ENCODE measurements around the gene KCTD16. TPM values are rescaled to one million over a fixed set of nuclear protein-coding genes. Genes with fewer than 3 reads are reported as not detected.

The KCTD16 gene
- total RNA-seq, 1 donor from 2014 or later, result 0.18 TPM

GRCh38 chr5:144458216-144458615 lies 287.5 kb downstream of the KCTD16 start:
- DNase-seq (ENCODE audit: low spot score), result no peak

- no peak for DNase-seq (ENCODE audit: low spot score)
Observed at GRCh38 chr5:144460600-144460999, 289.9 kb downstream of the KCTD16 start.

- no peak for DNase-seq (ENCODE audit: low spot score)
Observed at GRCh38 chr5:144462577-144462976, 291.9 kb downstream of the KCTD16 start.

- DNase-seq (ENCODE audit: low spot score), result no peak
Observed at GRCh38 chr5:144463481-144464223, 293.0 kb downstream of the KCTD16 start.

DNA sequence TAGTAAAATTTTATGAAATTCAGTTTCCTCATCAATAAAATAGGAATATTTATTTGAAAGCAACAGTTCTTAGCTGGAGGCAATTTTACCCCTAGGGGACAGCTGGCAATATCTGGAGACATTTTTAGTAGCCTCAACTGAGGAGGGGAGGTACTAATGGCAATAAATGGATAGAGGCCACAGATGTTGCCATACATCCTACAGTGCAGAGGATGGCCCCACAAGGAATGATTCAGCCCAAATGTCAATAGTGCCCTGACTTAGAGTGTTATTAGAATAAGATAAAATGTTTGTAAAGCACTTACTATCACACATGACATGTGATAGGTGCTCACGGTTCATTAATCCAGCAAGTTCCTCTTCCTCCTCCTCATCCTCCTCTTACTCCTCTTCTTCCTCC lies 293.6 kb downstream of the KCTD16 start:
- DNase-seq (ENCODE audit: low spot score), result no peak

GRCh38 chr5:144465441-144465840 lies 294.8 kb downstream of the KCTD16 start:
- DNase-seq (ENCODE audit: low spot score), result no peak

DNA sequence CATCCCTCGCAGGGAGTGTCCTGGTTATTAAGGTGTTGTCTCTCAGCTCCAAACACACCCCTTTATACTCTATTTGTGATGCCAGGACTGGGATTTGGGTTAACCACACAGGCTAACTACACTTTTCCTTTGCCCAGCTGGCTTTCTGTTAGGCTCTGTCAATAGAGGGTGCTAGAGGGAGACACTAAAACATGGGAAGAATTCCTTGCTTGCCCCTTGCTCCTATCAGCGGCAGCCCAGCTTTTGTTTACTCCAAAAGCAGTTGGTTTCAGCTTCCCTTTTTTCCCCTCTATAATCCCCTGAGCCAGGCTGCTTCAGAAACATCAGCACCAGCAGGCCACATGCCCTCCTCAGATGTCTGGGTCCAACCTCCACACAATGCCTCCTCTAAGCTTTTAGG lies 297.1 kb downstream of the KCTD16 start:
- DNase-seq (ENCODE audit: low spot score), result no peak

- no peak for DNase-seq (ENCODE audit: low spot score)
Observed at GRCh38 chr5:144468571-144468970, 297.9 kb downstream of the KCTD16 start.

- DNase-seq (ENCODE audit: low spot score), result no peak
Observed at GRCh38 chr5:144469106-144469505, 298.4 kb downstream of the KCTD16 start.

DNA sequence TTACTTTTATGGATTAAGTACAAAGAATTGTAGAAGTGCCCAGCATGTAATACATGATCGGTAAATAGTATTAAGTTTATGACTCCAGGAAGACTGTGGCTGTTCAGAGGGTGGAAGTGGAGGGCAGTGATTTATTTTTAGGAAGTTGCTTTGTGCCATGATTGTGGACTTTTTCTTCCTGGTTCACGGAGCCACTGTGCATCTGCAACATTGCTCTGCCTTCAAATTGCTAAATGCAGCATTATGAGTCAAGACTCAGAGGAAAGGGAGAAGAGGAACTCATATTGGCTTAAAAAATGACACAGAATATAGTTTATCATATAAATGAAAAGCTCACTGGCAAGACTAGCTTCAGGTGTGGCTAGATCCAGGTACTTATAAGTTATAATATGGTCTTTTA lies 301.5 kb downstream of the KCTD16 start:
- no peak for DNase-seq (ENCODE audit: low spot score)

DNA sequence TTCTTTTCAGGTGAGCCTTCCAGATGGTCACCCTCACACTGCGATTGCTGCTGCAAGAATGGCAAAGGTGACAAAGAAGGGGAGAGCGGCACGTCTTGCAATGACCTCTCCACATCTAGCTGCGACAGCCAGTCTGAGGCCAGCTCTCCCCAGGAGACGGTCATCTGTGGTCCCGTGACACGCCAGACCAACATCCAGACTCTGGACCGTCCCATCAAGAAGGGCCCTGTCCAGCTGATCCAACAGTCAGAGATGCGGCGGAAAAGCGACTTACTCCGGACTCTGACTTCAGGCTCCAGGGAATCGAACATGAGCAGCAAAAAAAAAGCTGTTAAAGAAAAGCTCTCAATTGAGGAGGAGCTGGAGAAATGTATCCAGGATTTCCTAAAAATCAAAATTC lies 303.0 kb downstream of the KCTD16 start:
- no peak for DNase-seq (ENCODE audit: low spot score)

DNA sequence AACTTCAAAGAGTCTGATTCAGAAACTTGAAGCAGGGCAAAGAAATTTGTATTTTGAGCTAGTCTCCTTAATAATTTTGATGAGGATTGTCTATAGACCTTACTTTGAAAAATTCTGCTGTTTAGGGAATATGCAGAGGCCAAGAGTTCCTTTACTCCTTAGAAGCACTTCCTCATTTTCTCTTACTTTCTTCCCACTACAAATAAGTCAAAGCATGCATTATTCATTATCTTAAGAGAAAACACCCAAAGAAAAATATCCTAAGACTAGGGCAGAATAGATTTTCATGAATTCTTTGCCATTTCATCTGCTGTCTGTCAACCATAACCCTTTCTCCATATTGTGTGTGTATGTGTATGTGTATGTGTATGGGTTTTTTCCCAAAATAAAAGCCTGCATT lies 307.9 kb downstream of the KCTD16 start:
- DNase-seq (ENCODE audit: low spot score), result no peak

- DNase-seq (ENCODE audit: low spot score), result no peak
Observed at GRCh38 chr5:144481861-144482260, 311.2 kb downstream of the KCTD16 start.

DNA sequence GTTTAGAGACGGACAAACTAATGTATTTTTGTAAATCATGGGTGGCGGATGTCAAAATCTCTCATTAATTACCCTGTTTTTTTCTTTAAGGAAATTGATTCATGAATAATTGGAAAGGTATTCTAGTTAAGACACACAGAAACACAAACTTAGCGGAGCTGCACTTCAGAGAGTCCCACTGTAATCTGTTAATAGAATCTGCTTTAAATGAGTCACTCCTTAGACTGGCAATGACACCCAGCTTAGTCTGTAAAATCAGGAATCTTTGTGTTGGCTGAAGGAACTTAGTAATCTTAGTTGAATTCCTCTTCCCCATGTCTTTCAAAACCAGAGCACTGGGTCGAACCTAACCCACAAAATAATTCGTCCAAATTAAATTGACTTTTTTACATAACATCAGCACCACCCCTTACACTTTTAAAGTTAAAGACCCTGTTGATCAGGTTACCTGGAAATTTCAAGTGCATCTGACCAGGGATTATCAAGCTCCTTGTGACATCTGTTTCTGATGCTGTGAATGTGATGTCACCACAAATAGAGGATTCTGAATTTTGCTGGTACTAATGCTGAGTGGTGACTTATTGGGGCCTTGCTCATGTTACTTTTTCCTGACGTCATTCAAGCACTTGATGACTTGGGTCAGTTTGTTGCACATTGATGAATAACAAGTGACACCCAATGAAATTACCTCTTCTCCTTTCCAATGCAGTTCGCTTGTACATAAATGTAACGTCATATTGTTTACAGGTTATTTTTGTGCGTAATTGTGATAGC lies 313.6 kb downstream of the KCTD16 start:
- no peak for DNase-seq (ENCODE audit: low spot score)

DNA sequence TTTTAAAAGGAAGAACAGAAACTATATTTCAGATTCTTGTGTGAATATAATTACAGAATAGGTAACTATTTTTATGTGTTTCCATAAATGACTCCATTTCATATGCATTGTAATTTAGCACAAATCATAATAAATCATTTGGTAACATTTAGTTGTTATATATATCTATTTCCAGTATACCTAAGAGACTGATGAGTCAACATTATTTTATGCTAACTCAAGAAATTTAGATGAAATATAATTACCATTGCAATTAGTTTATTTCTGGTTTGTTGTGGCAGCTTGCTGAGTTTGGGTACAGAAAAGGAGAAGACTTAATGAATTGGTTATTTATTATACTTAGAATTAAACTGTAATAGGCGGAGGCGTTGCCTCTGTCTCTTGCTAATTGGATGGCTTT lies 314.9 kb downstream of the KCTD16 start:
- DNase-seq (ENCODE audit: low spot score), result no peak

- no peak for DNase-seq (ENCODE audit: low spot score)
Observed at GRCh38 chr5:144487207-144487606, 316.5 kb downstream of the KCTD16 start.

- DNase-seq (ENCODE audit: low spot score), result no peak
Observed at GRCh38 chr5:144487761-144488160, 317.1 kb downstream of the KCTD16 start.

DNA sequence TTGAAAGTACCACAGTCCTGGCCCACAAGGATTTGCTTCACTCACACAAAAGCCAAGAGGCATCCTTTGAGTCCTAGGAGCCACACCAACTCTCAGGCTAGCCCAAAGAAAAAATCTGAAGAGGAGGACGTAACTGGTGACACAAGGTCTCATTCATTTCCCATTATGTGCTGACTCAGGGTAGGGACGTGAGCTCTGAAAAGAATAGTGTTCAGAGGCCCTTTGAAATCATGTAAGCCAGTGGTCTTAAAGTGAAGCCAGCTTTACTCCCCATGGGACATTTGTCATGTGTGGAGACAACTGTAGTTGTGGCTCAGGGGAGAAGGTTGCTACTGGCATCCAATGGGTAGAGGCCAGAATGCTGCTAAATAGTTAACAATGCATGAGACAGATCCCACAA lies 332.4 kb downstream of the KCTD16 start:
- DNase-seq (ENCODE audit: low spot score), result no peak

GRCh38 chr5:144504929-144505577 lies 334.4 kb downstream of the KCTD16 start:
- DNase-seq (ENCODE audit: low spot score), result no peak

GRCh38 chr5:144510845-144511579 lies 340.3 kb downstream of the KCTD16 start:
- no peak for DNase-seq (ENCODE audit: low spot score)

- DNase-seq (ENCODE audit: low spot score), result no peak
Observed at GRCh38 chr5:144511580-144512072, 341.0 kb downstream of the KCTD16 start.

- no peak for DNase-seq (ENCODE audit: low spot score)
Observed at GRCh38 chr5:144522698-144523097, 352.0 kb downstream of the KCTD16 start.
